ENCODE results near the gene RIPPLY3.

- TF ChIP-seq CTCF (IDR thresholded peaks at IDR 0.05; ENCODE audit: low read length) (no peak), EZH2 (IDR thresholded peaks at IDR 0.05; ENCODE audit: borderline replicate concordance, low read length) (no peak)
Observed at GRCh38 chr21:37058261-37058660, 51.8 kb downstream of the RIPPLY3 start.
